Sigmoid colon (tissue), 4 donors: ENCODE results near the gene STK4.

Experiments used
- POLR2A ChIP-seq, 2 donors: fragments of 450-650 bp; IDR thresholded peaks; one replicate each; pipeline ENCODE4 v1.6.1; 2016; ENCODE audit warnings: antibody characterized with exemption in 2 of 2, mild to moderate bottlenecking in 2 of 2, moderate library complexity in 2 of 2
- POLR2AphosphoS5 ChIP-seq, 4 donors: sonication (generic); formaldehyde crosslinking; IDR thresholded peaks; one replicate each; pipeline ENCODE4 v1.6.1; 2017; ENCODE audit warnings: antibody characterized with exemption in 4 of 4
- TF ChIP-seq, protein P1 (sequence below), 4 experiments: fragments of 450-650 bp in 3 of 4; fragments of 200-600 bp in 1 of 4; IDR thresholded peaks; one replicate each; pipeline ENCODE4 v1.5.1; 2016 to 2019; ENCODE audit warnings: antibody characterized with exemption in 4 of 4, mild to moderate bottlenecking in 3 of 4, moderate library complexity in 2 of 4

GRCh38 chr20:45111285-45111684 lies 145.0 kb downstream of the STK4 start:
- TF ChIP-seq, protein P1, sequence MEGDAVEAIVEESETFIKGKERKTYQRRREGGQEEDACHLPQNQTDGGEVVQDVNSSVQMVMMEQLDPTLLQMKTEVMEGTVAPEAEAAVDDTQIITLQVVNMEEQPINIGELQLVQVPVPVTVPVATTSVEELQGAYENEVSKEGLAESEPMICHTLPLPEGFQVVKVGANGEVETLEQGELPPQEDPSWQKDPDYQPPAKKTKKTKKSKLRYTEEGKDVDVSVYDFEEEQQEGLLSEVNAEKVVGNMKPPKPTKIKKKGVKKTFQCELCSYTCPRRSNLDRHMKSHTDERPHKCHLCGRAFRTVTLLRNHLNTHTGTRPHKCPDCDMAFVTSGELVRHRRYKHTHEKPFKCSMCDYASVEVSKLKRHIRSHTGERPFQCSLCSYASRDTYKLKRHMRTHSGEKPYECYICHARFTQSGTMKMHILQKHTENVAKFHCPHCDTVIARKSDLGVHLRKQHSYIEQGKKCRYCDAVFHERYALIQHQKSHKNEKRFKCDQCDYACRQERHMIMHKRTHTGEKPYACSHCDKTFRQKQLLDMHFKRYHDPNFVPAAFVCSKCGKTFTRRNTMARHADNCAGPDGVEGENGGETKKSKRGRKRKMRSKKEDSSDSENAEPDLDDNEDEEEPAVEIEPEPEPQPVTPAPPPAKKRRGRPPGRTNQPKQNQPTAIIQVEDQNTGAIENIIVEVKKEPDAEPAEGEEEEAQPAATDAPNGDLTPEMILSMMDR (IDR thresholded peaks at IDR 0.05), result no peak
- TF ChIP-seq POLR2AphosphoS5 (IDR thresholded peaks at IDR 0.05), result no peak
- no peak for TF ChIP-seq POLR2A (IDR thresholded peaks at IDR 0.05)
